Measurements from ENCODE around the gene NEUROG3.

Gene NEUROG3

GRCh38 chr10:69573056-69573806 is at the start of gene NEUROG3:
TSS of gene NEUROG3 (minus strand) at chr10:69573422. CDS start at chr10:69573043, 379 bp downstream.
- H3K4me1 ChIP-seq: peaks cover 38% of the 10 kb centered on the region
- H4K20me1 ChIP-seq: peaks cover 79% of the 10 kb centered on the region
- peak within 1 kb of the TSS; percentile 98 for H3K4me2 ChIP-seq
- 0 out of 2 replicates have a peak within 1 kb of the TSS, but pooled peaks have one; percentile 0 for H3K9ac ChIP-seq
- H3K9me3 ChIP-seq: peaks cover 5% of the 10 kb centered on the region; the same call in 1 of the 2 replicates
- no peaks in the 10 kb centered on the region for H3K36me3 ChIP-seq
- no peak for TF ChIP-seq Cebpa-rat (IDR thresholded peaks at IDR 0.05)
- H3K4me3 ChIP-seq: peak within 1 kb of the TSS; percentile 64
- H3K27me3 ChIP-seq: peaks cover 100% of the 10 kb centered on the region
- peak within 1 kb of the TSS; percentile 53 for H3K27ac ChIP-seq

GRCh38 chr10:69620625-69621024 is 47.4 kb upstream of the NEUROG3 start:
- no peak overlapping the region for H3K9ac ChIP-seq
- 0 out of 2 replicates have a peak overlapping the region, but pooled peaks have one; percentile 30 for H3K27ac ChIP-seq
- peak overlapping the region; percentile 54 for H3K4me2 ChIP-seq
- no peaks in the 10 kb centered on the region for H3K27me3 ChIP-seq
- peaks cover 34% of the 10 kb centered on the region for H3K4me1 ChIP-seq
- TF ChIP-seq Cebpa-rat (IDR thresholded peaks at IDR 0.05): no peak
- H3K9me3 ChIP-seq: peaks cover 43% of the 10 kb centered on the region
- no peaks in the 10 kb centered on the region for H4K20me1 ChIP-seq
- no peaks in the 10 kb centered on the region for H3K36me3 ChIP-seq
- no peak overlapping the region for H3K4me3 ChIP-seq

- Histone ChIP-seq H4K20me1 (no peaks in the 10 kb centered on the region), H3K27me3 (no peaks in the 10 kb centered on the region)
Observed at GRCh38 chr10:69619626-69620025, 46.4 kb upstream of the NEUROG3 start.

GRCh38 chr10:69618746-69619145 is 45.5 kb upstream of the NEUROG3 start:
- peak overlapping the region; percentile 7; the same call in 1 of the 2 replicates for H3K4me2 ChIP-seq
- H3K27ac ChIP-seq: no peak overlapping the region
- H3K27me3 ChIP-seq: no peaks in the 10 kb centered on the region
- no peaks in the 10 kb centered on the region for H3K36me3 ChIP-seq
- H3K9me3 ChIP-seq: peaks cover 48% of the 10 kb centered on the region
- H3K4me3 ChIP-seq: no peak overlapping the region
- H3K4me1 ChIP-seq: peaks cover 30% of the 10 kb centered on the region
- H3K9ac ChIP-seq: no peak overlapping the region
- TF ChIP-seq Cebpa-rat (IDR thresholded peaks at IDR 0.05): no peak
- H4K20me1 ChIP-seq: no peaks in the 10 kb centered on the region

More at GRCh38 chr10:69619626-69620025, 46.4 kb upstream of the NEUROG3 start:
- Histone ChIP-seq H3K27ac (no peak overlapping the region), H3K9me3 (peaks cover 45% of the 10 kb centered on the region), H3K4me3 (no peak overlapping the region), H3K4me2 (no peak overlapping the region), H3K9ac (no peak overlapping the region), H3K36me3 (no peaks in the 10 kb centered on the region), H3K4me1 (peaks cover 31% of the 10 kb centered on the region)
- TF ChIP-seq Cebpa-rat (IDR thresholded peaks at IDR 0.05): peak; percentile 60; the same call in 1 of the 2 replicates

GRCh38 chr10:69616358-69616757 is 43.1 kb upstream of the NEUROG3 start:
- Histone ChIP-seq H3K27me3 (no peaks in the 10 kb centered on the region), H3K4me1 (peaks cover 29% of the 10 kb centered on the region), H3K27ac (no peak overlapping the region), H4K20me1 (no peaks in the 10 kb centered on the region), H3K36me3 (no peaks in the 10 kb centered on the region), H3K4me2 (no peak overlapping the region), H3K9ac (no peak overlapping the region), H3K4me3 (no peak overlapping the region), H3K9me3 (peaks cover 42% of the 10 kb centered on the region)
- no peak for TF ChIP-seq Cebpa-rat (IDR thresholded peaks at IDR 0.05)

GRCh38 chr10:69614130-69614529 is 40.9 kb upstream of the NEUROG3 start:
- Histone ChIP-seq H3K9me3 (peaks cover 59% of the 10 kb centered on the region), H3K27me3 (no peaks in the 10 kb centered on the region), H4K20me1 (no peaks in the 10 kb centered on the region), H3K27ac (no peak overlapping the region), H3K4me3 (no peak overlapping the region), H3K36me3 (no peaks in the 10 kb centered on the region), H3K9ac (no peak overlapping the region), H3K4me1 (peaks cover 15% of the 10 kb centered on the region), H3K4me2 (peak overlapping the region; percentile 23)
- TF ChIP-seq Cebpa-rat (IDR thresholded peaks at IDR 0.05): no peak

GRCh38 chr10:69612760-69613159 is 39.5 kb upstream of the NEUROG3 start:
- H3K27me3 ChIP-seq: no peaks in the 10 kb centered on the region
- no peak for TF ChIP-seq Cebpa-rat (IDR thresholded peaks at IDR 0.05)

GRCh38 chr10:69609077-69609476 is 35.9 kb upstream of the NEUROG3 start:
- Histone ChIP-seq H3K36me3 (no peaks in the 10 kb centered on the region), H4K20me1 (no peaks in the 10 kb centered on the region), H3K4me1 (peaks cover 4% of the 10 kb centered on the region), H3K4me3 (no peak overlapping the region), H3K9ac (no peak overlapping the region), H3K27me3 (no peaks in the 10 kb centered on the region), H3K9me3 (peaks cover 31% of the 10 kb centered on the region), H3K27ac (no peak overlapping the region), H3K4me2 (no peak overlapping the region)
- no peak for TF ChIP-seq Cebpa-rat (IDR thresholded peaks at IDR 0.05)

More at GRCh38 chr10:69612760-69613159, 39.5 kb upstream of the NEUROG3 start:
- H3K4me2 ChIP-seq: no peak overlapping the region
- no peaks in the 10 kb centered on the region for H4K20me1 ChIP-seq
- H3K4me1 ChIP-seq: peaks cover 8% of the 10 kb centered on the region
- no peak overlapping the region for H3K4me3 ChIP-seq
- no peaks in the 10 kb centered on the region for H3K36me3 ChIP-seq
- H3K9ac ChIP-seq: no peak overlapping the region
- H3K27ac ChIP-seq: no peak overlapping the region
- peaks cover 58% of the 10 kb centered on the region for H3K9me3 ChIP-seq

GRCh38 chr10:69600761-69601330 is 27.6 kb upstream of the NEUROG3 start:
- no peak overlapping the region for H3K27ac ChIP-seq
- no peaks in the 10 kb centered on the region for H3K9me3 ChIP-seq
- H4K20me1 ChIP-seq: no peaks in the 10 kb centered on the region
- H3K4me1 ChIP-seq: no peaks in the 10 kb centered on the region
- no peaks in the 10 kb centered on the region for H3K27me3 ChIP-seq
- H3K4me3 ChIP-seq: no peak overlapping the region
- no peak overlapping the region for H3K4me2 ChIP-seq
- H3K9ac ChIP-seq: no peak overlapping the region
- TF ChIP-seq Cebpa-rat (IDR thresholded peaks at IDR 0.05): no peak
- no peaks in the 10 kb centered on the region for H3K36me3 ChIP-seq

- no peak for TF ChIP-seq Cebpa-rat (IDR thresholded peaks at IDR 0.05)
- H3K27ac ChIP-seq: no peak overlapping the region
- no peaks in the 10 kb centered on the region for H3K9me3 ChIP-seq
- H3K36me3 ChIP-seq: no peaks in the 10 kb centered on the region
- H4K20me1 ChIP-seq: no peaks in the 10 kb centered on the region
- 0 out of 2 replicates have a peak, but pooled peaks cover 6% of the 10 kb centered on the region for H3K4me1 ChIP-seq
- no peak overlapping the region for H3K9ac ChIP-seq
- H3K27me3 ChIP-seq: no peaks in the 10 kb centered on the region
- H3K4me2 ChIP-seq: peak overlapping the region; percentile 25; the same call in 1 of the 2 replicates
- no peak overlapping the region for H3K4me3 ChIP-seq
Observed at GRCh38 chr10:69588358-69588757, 15.1 kb upstream of the NEUROG3 start.

Measured in BLaER1 (cell line).